HFF-Myc (cell line): ENCODE data around the gene NCAPG2.
A peak's percentile ranks its signal among the peaks of the same experiment; 100 is the strongest.

ENCODE experiments used
- DNase-seq: peaks from one replicate; pipeline ENCODE4 v3.0.0-alpha.2; 2011; ENCODE audit warnings: low read depth; ENCODE audit errors: extremely low read depth
- H3K4me3 ChIP-seq: replicated peaks from 2 replicates; pipeline ENCODE4 v1.5.1; 2011; ENCODE audit warnings: low read depth, mild to moderate bottlenecking, control low read depth, low read length
- CTCF ChIP-seq: IDR thresholded peaks from 2 replicates; pipeline ENCODE4 v1.5.1; 2012; ENCODE audit warnings: mild to moderate bottlenecking, low read depth, low read length, control low read depth; ENCODE audit errors: missing control alignments

Gene NCAPG2

GRCh38 chr7:158704524-158705233 lies at the start of gene NCAPG2:
Gene NCAPG2 (minus strand): TSS chr7:158704804. CDS start chr7:158701899, 2,905 bp downstream.
- peak; percentile 83 for DNase-seq

GRCh38 chr7:158753900-158754299 lies 49.3 kb upstream of the NCAPG2 start:
- no peak for TF ChIP-seq CTCF
- no peak overlapping the region for H3K4me3 ChIP-seq
- DNase-seq, result no peak

More at GRCh38 chr7:158704524-158705233, at the start of gene NCAPG2:
- peak within 1 kb of the TSS; percentile 94 for H3K4me3 ChIP-seq
- peak; percentile 6 for TF ChIP-seq CTCF

GRCh38 chr7:158751751-158752150 lies 47.1 kb upstream of the NCAPG2 start:
- DNase-seq, result no peak
- H3K4me3 ChIP-seq, result no peak overlapping the region
- no peak for TF ChIP-seq CTCF

- TF ChIP-seq CTCF, result no peak
- DNase-seq, result no peak
- no peak overlapping the region for H3K4me3 ChIP-seq
Measured at GRCh38 chr7:158751199-158751598, 46.6 kb upstream of the NCAPG2 start.

- no peak for DNase-seq
- TF ChIP-seq CTCF, result no peak
- no peak overlapping the region for H3K4me3 ChIP-seq
Measured at GRCh38 chr7:158750702-158751101, 46.1 kb upstream of the NCAPG2 start.

- H3K4me3 ChIP-seq, result no peak overlapping the region
- no peak for TF ChIP-seq CTCF
- DNase-seq, result no peak
Measured at GRCh38 chr7:158749396-158749795, 44.8 kb upstream of the NCAPG2 start.

GRCh38 chr7:158748335-158748734 lies 43.7 kb upstream of the NCAPG2 start:
- no peak for TF ChIP-seq CTCF
- DNase-seq, result no peak
- H3K4me3 ChIP-seq, result no peak overlapping the region
